Gastroesophageal sphincter (tissue), 4 donors: ENCODE data around the gene SNRNP48. TPM values are rescaled to one million over a fixed set of nuclear protein-coding genes. Genes with fewer than 3 reads are reported as not detected.

Source experiments
- ATAC-seq: fragments of 150-250 bp; one replicate; pipeline ENCODE4 v1.9.1; 2016; ENCODE audit warnings: mild to moderate bottlenecking, moderate library complexity
- H3K27ac ChIP-seq, 4 donors: fragments of 200-600 bp; sonication (generic) in 3 of 4; 1 replicate in 3 of 4; 2 replicates in 1 of 4; pipeline ENCODE4 v1.5.1; 2016 to 2019
- H3K27me3 ChIP-seq: fragments of 200-600 bp; sonication (generic); one replicate; pipeline ENCODE4 v1.5.1; 2019
- H3K36me3 ChIP-seq, 2 donors: fragments of 200-600 bp; sonication (generic); one replicate each; pipeline ENCODE4 v1.5.1; 2019; ENCODE audit warnings: control low read depth in 1 of 2
- H3K4me1 ChIP-seq, 3 donors: fragments of 200-600 bp; sonication (generic); 1 replicate in 2 of 3; 2 replicates in 1 of 3; pipeline ENCODE4 v1.5.1; 2016 to 2019; ENCODE audit warnings: control low read depth in 2 of 3
- H3K4me3 ChIP-seq, 2 donors: fragments of 200-600 bp; sonication (generic); one replicate each; pipeline ENCODE4 v1.5.1; 2019; ENCODE audit warnings: mild to moderate bottlenecking in 1 of 2, moderate library complexity in 1 of 2
- H3K9me3 ChIP-seq, 3 donors: fragments of 200-600 bp; sonication (generic); one replicate each; pipeline ENCODE4 v1.5.1; 2017 to 2019; ENCODE audit warnings: control low read depth in 2 of 3
- EP300 ChIP-seq: sonication (generic); formaldehyde crosslinking; IDR thresholded peaks from one replicate; pipeline ENCODE4 v1.6.1; 2017; ENCODE audit warnings: antibody characterized with exemption, mild to moderate bottlenecking
- POLR2A ChIP-seq, 2 donors: fragments of 450-650 bp; IDR thresholded peaks; one replicate each; pipeline ENCODE4 v1.6.1; 2017; ENCODE audit warnings: antibody characterized with exemption in 2 of 2, mild to moderate bottlenecking in 2 of 2, moderate library complexity in 1 of 2
- POLR2AphosphoS5 ChIP-seq: sonication (generic); formaldehyde crosslinking; IDR thresholded peaks from one replicate; pipeline ENCODE4 v1.6.1; 2017; ENCODE audit warnings: antibody characterized with exemption
- WGBS, 2 donors: methylation state at CpG; one replicate each; pipeline ENCODE4 v1.1.5; 2018; ENCODE audit warnings: low coverage in 1 of 2; 5-methylcytosine and 5-hydroxymethylcytosine counted together
- total RNA-seq, 4 donors: library from RNA; depleted of rRNA; stranded (reverse); fragments of >200 nt; gene quantifications; one replicate each; pipeline ENCODE4 v1.1.0, GENCODE V29; 2016
- TF ChIP-seq, protein P1 (sequence below), 4 experiments: fragments of 200-600 bp in 2 of 4; fragments of 450-650 bp in 2 of 4; sonication (generic) in 1 of 4; IDR thresholded peaks; one replicate each; pipeline ENCODE4 v1.5.1; 2017 to 2019; ENCODE audit warnings: antibody characterized with exemption in 4 of 4, mild to moderate bottlenecking in 2 of 4, moderate library complexity in 2 of 4

SNRNP48 gene
- total RNA-seq, 4 donors from 2014 or later: 11.4 to 18.9 (median 13.9) TPM

DNA sequence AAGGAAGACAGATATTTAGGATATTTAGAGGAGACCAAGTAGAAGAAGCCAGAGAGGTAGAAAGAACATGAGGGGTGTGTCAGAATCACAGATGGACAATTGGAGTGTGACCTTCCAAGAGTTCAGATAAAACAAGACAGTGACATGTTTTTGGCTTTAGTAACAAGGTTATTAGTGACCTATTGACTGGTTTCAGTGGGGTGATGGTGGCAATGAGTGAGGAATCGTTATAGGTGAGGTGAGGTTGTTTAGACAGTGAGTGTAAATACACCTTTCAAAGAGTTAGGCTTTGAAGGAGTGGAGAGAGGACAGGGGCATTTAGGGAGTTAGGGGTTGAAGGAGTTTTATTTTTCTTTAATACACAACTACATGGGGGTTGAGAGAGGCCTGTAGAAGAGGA, 3.2 kb downstream of the SNRNP48 start:
- H3K4me3 ChIP-seq: no peak overlapping the region
- H3K36me3 ChIP-seq: peaks cover 0 to 48% of the 10 kb centered on the region in 2 donors
- 82 to 86% methylated on average over 1 of the region's 1 CpG for WGBS, 2 donors
- no peak overlapping the region for H3K27ac ChIP-seq
- peaks cover 7 to 37% (median 13%) of the 10 kb centered on the region in 3 donors for H3K4me1 ChIP-seq
- no peak for ATAC-seq
- no peaks in the 10 kb centered on the region for H3K9me3 ChIP-seq
- no peaks in the 10 kb centered on the region for H3K27me3 ChIP-seq
- TF ChIP-seq POLR2AphosphoS5: no peak
- TF ChIP-seq EP300: no peak
- no peak for TF ChIP-seq POLR2A (IDR thresholded peaks at IDR 0.05)
- TF ChIP-seq, protein P1, sequence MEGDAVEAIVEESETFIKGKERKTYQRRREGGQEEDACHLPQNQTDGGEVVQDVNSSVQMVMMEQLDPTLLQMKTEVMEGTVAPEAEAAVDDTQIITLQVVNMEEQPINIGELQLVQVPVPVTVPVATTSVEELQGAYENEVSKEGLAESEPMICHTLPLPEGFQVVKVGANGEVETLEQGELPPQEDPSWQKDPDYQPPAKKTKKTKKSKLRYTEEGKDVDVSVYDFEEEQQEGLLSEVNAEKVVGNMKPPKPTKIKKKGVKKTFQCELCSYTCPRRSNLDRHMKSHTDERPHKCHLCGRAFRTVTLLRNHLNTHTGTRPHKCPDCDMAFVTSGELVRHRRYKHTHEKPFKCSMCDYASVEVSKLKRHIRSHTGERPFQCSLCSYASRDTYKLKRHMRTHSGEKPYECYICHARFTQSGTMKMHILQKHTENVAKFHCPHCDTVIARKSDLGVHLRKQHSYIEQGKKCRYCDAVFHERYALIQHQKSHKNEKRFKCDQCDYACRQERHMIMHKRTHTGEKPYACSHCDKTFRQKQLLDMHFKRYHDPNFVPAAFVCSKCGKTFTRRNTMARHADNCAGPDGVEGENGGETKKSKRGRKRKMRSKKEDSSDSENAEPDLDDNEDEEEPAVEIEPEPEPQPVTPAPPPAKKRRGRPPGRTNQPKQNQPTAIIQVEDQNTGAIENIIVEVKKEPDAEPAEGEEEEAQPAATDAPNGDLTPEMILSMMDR (IDR thresholded peaks at IDR 0.05): no peak

DNA sequence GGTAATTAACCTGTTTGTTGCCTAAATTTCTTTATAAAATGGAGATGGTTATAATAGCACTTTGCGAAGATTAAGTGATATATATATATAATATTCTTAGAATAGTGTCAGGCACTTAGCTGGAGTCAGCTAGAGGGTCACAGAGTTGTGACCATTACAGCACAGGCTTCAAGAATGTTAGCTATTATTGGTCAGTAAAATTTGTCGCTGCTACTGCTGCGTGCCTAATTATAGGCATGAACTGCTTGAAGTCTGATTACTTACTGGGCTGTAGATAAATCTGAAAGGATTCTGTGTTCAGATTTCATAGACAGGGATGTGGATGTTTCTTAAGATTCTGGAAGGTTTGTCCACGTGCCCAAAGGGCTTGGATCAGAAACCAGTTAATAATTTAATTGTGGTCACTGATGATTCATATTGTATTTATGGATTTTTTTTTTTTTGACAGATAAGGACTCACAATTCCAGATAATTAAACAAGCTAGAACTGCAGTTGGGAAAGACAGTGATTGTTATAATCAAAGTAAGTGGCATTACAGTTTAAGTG, 4.7 kb downstream of the SNRNP48 start:
- peaks cover 7 to 25% (median 13%) of the 10 kb centered on the region in 3 donors for H3K4me1 ChIP-seq
- TF ChIP-seq, protein P1 (IDR thresholded peaks at IDR 0.05): no peak
- TF ChIP-seq POLR2A (IDR thresholded peaks at IDR 0.05) (no peak), POLR2AphosphoS5 (no peak), EP300 (no peak)
- H3K4me3 ChIP-seq: no peak overlapping the region
- no peak for ATAC-seq
- no peak overlapping the region for H3K27ac ChIP-seq
- WGBS, 2 donors: 68 to 80% methylated on average over 4 of the region's 4 CpGs
- H3K9me3 ChIP-seq: no peaks in the 10 kb centered on the region
- H3K27me3 ChIP-seq: no peaks in the 10 kb centered on the region
- peaks cover 0 to 62% of the 10 kb centered on the region in 2 donors for H3K36me3 ChIP-seq

DNA sequence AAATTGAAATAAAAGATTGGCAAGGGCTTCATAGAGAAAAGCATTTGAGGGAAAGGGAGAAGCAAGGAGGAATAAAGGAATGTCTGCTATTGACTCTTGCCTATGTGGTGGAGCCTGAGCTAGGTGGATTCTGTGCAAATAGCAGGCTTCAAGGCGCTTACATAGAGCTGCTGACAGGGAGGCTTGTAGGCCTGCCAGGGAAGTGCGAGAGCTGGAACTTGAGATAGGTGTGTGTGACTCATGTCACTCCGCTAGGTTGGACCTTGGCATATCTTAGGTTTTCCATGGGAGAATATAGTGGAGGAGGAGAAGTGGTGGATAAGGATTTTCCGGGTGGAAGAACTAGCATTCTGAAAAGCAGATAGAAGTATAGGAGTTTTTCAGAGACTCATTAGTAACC, 14.0 kb downstream of the SNRNP48 start:
- Histone ChIP-seq H3K27me3 (no peaks in the 10 kb centered on the region), H3K4me3 (no peak overlapping the region), H3K36me3 (peaks cover 21 to 92% of the 10 kb centered on the region in 2 donors), H3K4me1 (no peaks in the 10 kb centered on the region), H3K9me3 (no peaks in the 10 kb centered on the region), H3K27ac (no peak overlapping the region)
- ATAC-seq: no peak
- TF ChIP-seq, protein P1 (IDR thresholded peaks at IDR 0.05): no peak
- no peak for TF ChIP-seq POLR2A (IDR thresholded peaks at IDR 0.05)
- no peak for TF ChIP-seq EP300
- no peak for TF ChIP-seq POLR2AphosphoS5
- WGBS, 2 donors: 67 to 72% methylated on average over 2 to 4 of the region's 4 CpGs

DNA sequence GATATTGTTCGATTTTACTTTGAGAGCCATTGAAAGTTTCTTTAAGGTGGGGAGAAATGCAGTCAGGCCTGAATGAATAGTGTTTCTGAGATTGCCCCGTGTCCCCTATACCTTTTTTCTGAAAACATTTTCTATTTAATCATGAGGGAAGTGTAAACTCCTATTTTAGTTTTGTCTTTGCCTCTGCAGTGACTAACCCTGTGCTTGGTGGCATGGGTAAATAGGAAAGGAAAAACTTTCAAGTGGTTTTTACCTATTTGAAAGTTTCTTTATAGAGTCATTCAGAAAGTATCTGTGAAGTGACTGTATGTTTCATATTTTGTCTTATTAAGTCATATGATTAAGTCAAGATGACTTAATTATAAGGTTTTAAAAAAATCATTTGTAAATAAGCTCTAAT, 14.5 kb downstream of the SNRNP48 start:
- Histone ChIP-seq H3K9me3 (no peaks in the 10 kb centered on the region), H3K27ac (no peak overlapping the region), H3K36me3 (peaks cover 21 to 92% of the 10 kb centered on the region in 2 donors), H3K27me3 (no peaks in the 10 kb centered on the region), H3K4me1 (no peaks in the 10 kb centered on the region), H3K4me3 (no peak overlapping the region)
- ATAC-seq: no peak
- TF ChIP-seq POLR2A (IDR thresholded peaks at IDR 0.05) (no peak), POLR2AphosphoS5 (no peak), EP300 (no peak)
- TF ChIP-seq, protein P1 (IDR thresholded peaks at IDR 0.05): no peak
- 79 to 90% methylated on average over 2 of the region's 2 CpGs for WGBS, 2 donors

DNA sequence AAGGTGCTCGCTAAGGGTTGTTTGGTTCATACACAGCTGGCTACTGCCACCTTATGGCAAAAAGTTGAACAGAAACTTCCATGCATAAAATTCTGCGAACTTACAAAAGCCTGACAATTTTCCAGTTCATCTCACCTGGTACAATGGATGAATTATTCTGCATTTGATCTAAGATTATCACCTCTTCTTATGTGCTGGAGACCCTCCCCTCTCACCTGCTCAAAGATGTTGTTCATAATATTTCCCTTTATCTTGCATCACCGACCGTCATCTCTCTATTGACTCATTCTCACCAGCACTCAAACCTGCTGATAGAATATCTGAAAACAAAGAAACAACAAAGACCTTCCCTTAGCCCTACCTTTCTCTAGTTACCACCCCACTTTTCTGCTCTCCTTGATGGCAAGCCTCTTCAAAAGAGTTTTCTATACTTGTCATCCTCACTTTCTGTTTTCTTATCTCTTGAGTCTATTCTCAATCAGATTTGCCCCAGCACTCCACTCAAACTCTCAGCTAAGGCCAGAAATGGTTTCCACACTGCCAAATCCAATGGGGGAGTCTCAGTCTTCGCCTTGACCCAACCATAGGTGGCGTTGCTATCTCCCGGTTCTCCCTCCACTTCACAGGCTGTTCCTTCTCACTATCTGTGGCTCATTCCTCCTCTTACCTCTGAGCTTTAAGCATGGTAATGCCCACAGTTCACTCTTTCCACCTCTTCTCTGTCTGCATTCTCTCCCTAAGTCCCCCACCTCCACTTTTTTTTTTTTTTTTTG, 25.8 kb downstream of the SNRNP48 start:
- no peak overlapping the region for H3K27ac ChIP-seq
- no peak for TF ChIP-seq POLR2AphosphoS5
- TF ChIP-seq, protein P1 (IDR thresholded peaks at IDR 0.05): peak in 3 of 4 experiments; percentile 70 to 75 (median 70)
- no peak overlapping the region for H3K4me3 ChIP-seq
- H3K36me3 ChIP-seq: peaks cover 0 to 36% of the 10 kb centered on the region in 2 donors
- no peak for ATAC-seq
- H3K9me3 ChIP-seq: no peaks in the 10 kb centered on the region
- WGBS, 2 donors: 17 to 36% methylated on average over 7 of the region's 7 CpGs
- H3K4me1 ChIP-seq: peaks cover 0 to 10% (median 0%) of the 10 kb centered on the region in 3 donors
- H3K27me3 ChIP-seq: no peaks in the 10 kb centered on the region
